HCT116 (cell line): ENCODE results near the gene SUSD6. TPM values are rescaled to one million over a fixed set of nuclear protein-coding genes. Genes with fewer than 3 reads are reported as not detected.

Experiments used
- ATAC-seq: fragments of 200-7000 bp; cut with Tn5 transposase; 2 replicates; pipeline ENCODE4 v1.9.1; 2020; ENCODE audit warnings: mild to moderate bottlenecking, moderate library complexity
- BruUV-seq: library from RNA; stranded (reverse); fragments of 400-500 nt; replicated peaks from 2 replicates; lab custom pipeline; 2021; lab: Mats Ljungman, UMichigan
- CTCF ChIA-PET: fragments of 300-600 bp; sonication (Branson Sonifier 250); formaldehyde crosslinking; loops from one replicate; lab custom pipeline; 2021; ENCODE audit warnings: antibody characterized with exemption; lab: Charles Lee
- POLR2A ChIA-PET: fragments of 300-600, 350-600 bp; sonication (Branson Sonifier 250); formaldehyde crosslinking; loops from one replicate; lab custom pipeline; 2021; ENCODE audit warnings: antibody characterized with exemption; lab: Charles Lee
- RAD21 ChIA-PET, 2 experiments: fragments of 300-600 bp; sonication (Branson Sonifier 250); formaldehyde crosslinking; loops; one replicate each; lab custom pipeline; 2023; ENCODE audit warnings: low total read pairs in 2 of 2; ENCODE audit not compliant: uncharacterized antibody in 2 of 2, unreplicated experiment in 2 of 2, low non-redundant PET in 1 of 2; lab: Charles Lee
- DNase-seq: peaks from one replicate; pipeline ENCODE4 v3.0.0-alpha.2; 2010; ENCODE audit warnings: low read depth, low spot score
- H2AFZ ChIP-seq: fragments of 200-600 bp; shearing (Covaris generic), sonication (generic); 2 replicates; pipeline ENCODE4 v1.6.1; 2017; ENCODE audit warnings: low read depth, mixed run types, mixed read lengths, antibody characterized with exemption, low read length; ENCODE audit not compliant: poor library complexity, severe bottlenecking
- H3K27ac ChIP-seq: 2 replicates; pipeline ENCODE4 v1.5.1; 2012; ENCODE audit warnings: low read depth, low read length
- H3K27me3 ChIP-seq: fragments of 200-600 bp; sonication (generic); 2 replicates; pipeline ENCODE4 v1.6.1; 2016; ENCODE audit warnings: mixed run types, low read length, mixed read lengths; ENCODE audit not compliant: insufficient read depth
- H3K36me3 ChIP-seq, 2 experiments: fragments of 200-500 bp in 1 of 2; fragments of 200-600 bp in 1 of 2; sonication (Bioruptor generic) in 1 of 2; sonication (generic) in 1 of 2; 2 replicates each; pipeline versions ENCODE4 v1.5.1 to v1.6.1; 2014 to 2016; ENCODE audit warnings: low read length in 2 of 2, inconsistent platforms in 1 of 2, mixed read lengths in 1 of 2, mixed run types in 1 of 2; ENCODE audit not compliant: insufficient read depth in 2 of 2, control insufficient read depth in 1 of 2
- H3K4me1 ChIP-seq, 2 experiments: fragments of 200-600 bp in 1 of 2; sonication (generic) in 1 of 2; 2 replicates each; pipeline versions ENCODE4 v1.5.1 to v1.6.1; 2012 to 2017; ENCODE audit warnings: low read length in 2 of 2, inconsistent platforms in 1 of 2, mild to moderate bottlenecking in 1 of 2, mixed read lengths in 1 of 2, mixed run types in 1 of 2, moderate library complexity in 1 of 2; ENCODE audit not compliant: insufficient read depth in 2 of 2, control insufficient read depth in 1 of 2
- H3K4me2 ChIP-seq: fragments of 200-600 bp; sonication (generic); 2 replicates; pipeline ENCODE4 v1.6.1; 2017; ENCODE audit warnings: mixed run types, low read length, mixed read lengths
- H3K4me3 ChIP-seq, 2 experiments: fragments of 200-600 bp in 1 of 2; sonication (generic) in 1 of 2; replicated peaks in 1 of 2; 2 replicates each; pipeline ENCODE4 v1.5.1; 2011 to 2016; ENCODE audit warnings: low read length in 2 of 2, control low read depth in 1 of 2, low read depth in 1 of 2, mild to moderate bottlenecking in 1 of 2, mixed read lengths in 1 of 2, mixed run types in 1 of 2
- H3K79me2 ChIP-seq: fragments of 200-600 bp; sonication (generic); 2 replicates; pipeline ENCODE4 v1.6.1; 2017; ENCODE audit warnings: mild to moderate bottlenecking, mixed run types, low read length, moderate library complexity, mixed read lengths; ENCODE audit not compliant: insufficient read depth
- H3K9ac ChIP-seq: fragments of 200-600 bp; sonication (generic); 2 replicates; pipeline ENCODE4 v1.6.1; 2016; ENCODE audit warnings: low read length, mixed read lengths
- H3K9me2 ChIP-seq: fragments of 200-600 bp; sonication (generic), shearing (Covaris generic); 2 replicates; pipeline ENCODE4 v1.6.1; 2017; ENCODE audit warnings: mixed run types, mild to moderate bottlenecking, moderate library complexity; ENCODE audit not compliant: insufficient read depth
- H3K9me3 ChIP-seq, 2 experiments: fragments of 200-500 bp in 1 of 2; fragments of 200-600 bp in 1 of 2; sonication (Bioruptor generic) in 1 of 2; sonication (generic) in 1 of 2; 2 replicates each; pipeline ENCODE4 v1.6.1; 2014 to 2017; ENCODE audit warnings: low read length in 2 of 2, mixed read lengths in 2 of 2, inconsistent platforms in 1 of 2, low read depth in 1 of 2, mild to moderate bottlenecking in 1 of 2, mixed run types in 1 of 2, moderate library complexity in 1 of 2; ENCODE audit not compliant: control insufficient read depth in 1 of 2, insufficient read depth in 1 of 2
- H4K20me1 ChIP-seq: fragments of 200-600 bp; sonication (generic), shearing (Covaris generic); 2 replicates; pipeline ENCODE4 v1.6.1; 2017; ENCODE audit warnings: mixed run types, mild to moderate bottlenecking, moderate library complexity; ENCODE audit not compliant: insufficient read depth
- CBX3 ChIP-seq: IDR thresholded peaks from 2 replicates; pipeline ENCODE4 v1.6.1; 2012; ENCODE audit warnings: low read depth
- EGR1 ChIP-seq: IDR thresholded peaks from 2 replicates; pipeline ENCODE4 v1.6.1; 2012; ENCODE audit warnings: low read depth
- ELF1 ChIP-seq: IDR thresholded peaks from 2 replicates; pipeline ENCODE4 v1.6.1; 2012; ENCODE audit warnings: low read depth, borderline replicate concordance
- FOSL1 ChIP-seq: IDR thresholded peaks from 2 replicates; pipeline ENCODE4 v1.6.1; 2012; ENCODE audit warnings: low read depth
- JUND ChIP-seq: IDR thresholded peaks from 2 replicates; pipeline ENCODE4 v1.6.1; 2012
- POLR2A ChIP-seq: IDR thresholded peaks from 2 replicates; pipeline ENCODE4 v1.7.0; 2011; ENCODE audit warnings: borderline replicate concordance; ENCODE audit not compliant: insufficient read depth, insufficient read length; ENCODE audit errors: extremely low read depth
- REST ChIP-seq: IDR thresholded peaks from 2 replicates; pipeline ENCODE4 v1.6.1; 2012; ENCODE audit warnings: low read depth
- SP1 ChIP-seq: IDR thresholded peaks from 2 replicates; pipeline ENCODE4 v1.6.1; 2012; ENCODE audit warnings: low read depth
- SRF ChIP-seq: IDR thresholded peaks from 2 replicates; pipeline ENCODE4 v1.6.1; 2012; ENCODE audit warnings: low read depth
- YY1 ChIP-seq: IDR thresholded peaks from 2 replicates; pipeline ENCODE4 v1.6.1; 2011; ENCODE audit warnings: low read length, low read depth, moderate library complexity, mild to moderate bottlenecking; ENCODE audit not compliant: insufficient replicate concordance; ENCODE audit errors: extremely low read depth
- ZFX ChIP-seq: fragments of 450-650 bp; IDR thresholded peaks from 2 replicates; pipeline ENCODE4 v1.6.1; 2017
- intact Hi-C: fragments of 100-400 bp; cut with micrococcal nuclease; formaldehyde crosslinking; loops from 2 replicates; pipeline ENCODE4 v1.10.0; 2022
- total RNA-seq: library from RNA; stranded (reverse); gene quantifications from one replicate; pipeline ENCODE4 v1.2.1, GENCODE V29; 2021; ENCODE audit not compliant: unreplicated experiment
- TF ChIP-seq, protein P1 (sequence below): IDR thresholded peaks from 2 replicates; pipeline ENCODE4 v1.6.1; 2011; ENCODE audit warnings: mild to moderate bottlenecking, low read length, moderate library complexity; ENCODE audit not compliant: insufficient replicate concordance; ENCODE audit errors: extremely low read depth
- TF ChIP-seq, protein P2 (sequence below), 3 experiments: fragments of 200-600 bp in 1 of 3; sonication (generic) in 1 of 3; IDR thresholded peaks in 2 of 3; conservative IDR thresholded peaks in 1 of 3; 2 replicates each; pipeline ENCODE4 v1.5.1; 2012 to 2017; ENCODE audit warnings: low read depth in 2 of 3, low read length in 2 of 3, antibody characterized with exemption in 1 of 3, borderline replicate concordance in 1 of 3, control low read depth in 1 of 3, mild to moderate bottlenecking in 1 of 3, mixed read lengths in 1 of 3, mixed run types in 1 of 3, moderate library complexity in 1 of 3; ENCODE audit not compliant: insufficient read depth in 1 of 3
- TF ChIP-seq, protein P3 (sequence below): IDR thresholded peaks from 2 replicates; pipeline ENCODE4 v1.6.1; 2012

SUSD6 gene
- total RNA-seq, 1 experiment from 2014 or later, result 6.4 TPM

- Histone ChIP-seq H3K9ac (no peak overlapping the region), H3K27ac (no peak overlapping the region), H3K27me3 (no peaks in the 10 kb centered on the region), H3K79me2 (no peaks in the 10 kb centered on the region), H3K4me3 (no peak overlapping the region), H3K4me2 (no peak overlapping the region), H2AFZ (peak overlapping the region; percentile 12), H3K9me2 (no peaks in the 10 kb centered on the region), H4K20me1 (no peaks in the 10 kb centered on the region), H3K9me3 (no peaks in the 10 kb centered on the region), H3K36me3 (no peaks in the 10 kb centered on the region), H3K4me1 (peaks cover 0 to 2% of the 10 kb centered on the region in 2 experiments; a peak in 1 of 4 replicates)
- intact Hi-C loops, result no loop called here
- ChIA-PET POLR2A (no interaction called here), CTCF (interaction anchor here (0.9 to 2.8 kb wide), 6 partner anchors 9 to 151 kb away, joined by 3 to 10 read pairs (median 5); no protein-coding TSS in a partner anchor), RAD21 (interaction anchor here in 1 of 2 experiments (1.7 kb wide), 1 partner anchor 148 kb away, joined by 4 read pairs; no protein-coding TSS in a partner anchor)
- no peak for DNase-seq
- TF ChIP-seq, protein P1, sequence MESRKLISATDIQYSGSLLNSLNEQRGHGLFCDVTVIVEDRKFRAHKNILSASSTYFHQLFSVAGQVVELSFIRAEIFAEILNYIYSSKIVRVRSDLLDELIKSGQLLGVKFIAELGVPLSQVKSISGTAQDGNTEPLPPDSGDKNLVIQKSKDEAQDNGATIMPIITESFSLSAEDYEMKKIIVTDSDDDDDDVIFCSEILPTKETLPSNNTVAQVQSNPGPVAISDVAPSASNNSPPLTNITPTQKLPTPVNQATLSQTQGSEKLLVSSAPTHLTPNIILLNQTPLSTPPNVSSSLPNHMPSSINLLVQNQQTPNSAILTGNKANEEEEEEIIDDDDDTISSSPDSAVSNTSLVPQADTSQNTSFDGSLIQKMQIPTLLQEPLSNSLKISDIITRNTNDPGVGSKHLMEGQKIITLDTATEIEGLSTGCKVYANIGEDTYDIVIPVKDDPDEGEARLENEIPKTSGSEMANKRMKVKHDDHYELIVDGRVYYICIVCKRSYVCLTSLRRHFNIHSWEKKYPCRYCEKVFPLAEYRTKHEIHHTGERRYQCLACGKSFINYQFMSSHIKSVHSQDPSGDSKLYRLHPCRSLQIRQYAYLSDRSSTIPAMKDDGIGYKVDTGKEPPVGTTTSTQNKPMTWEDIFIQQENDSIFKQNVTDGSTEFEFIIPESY, result no peak
- TF ChIP-seq FOSL1 (no peak), CBX3 (no peak), JUND (no peak), ZFX (no peak), REST (no peak), EGR1 (no peak), POLR2A (no peak), SP1 (no peak), ELF1 (no peak), YY1 (no peak), SRF (no peak)
- TF ChIP-seq, protein P2, sequence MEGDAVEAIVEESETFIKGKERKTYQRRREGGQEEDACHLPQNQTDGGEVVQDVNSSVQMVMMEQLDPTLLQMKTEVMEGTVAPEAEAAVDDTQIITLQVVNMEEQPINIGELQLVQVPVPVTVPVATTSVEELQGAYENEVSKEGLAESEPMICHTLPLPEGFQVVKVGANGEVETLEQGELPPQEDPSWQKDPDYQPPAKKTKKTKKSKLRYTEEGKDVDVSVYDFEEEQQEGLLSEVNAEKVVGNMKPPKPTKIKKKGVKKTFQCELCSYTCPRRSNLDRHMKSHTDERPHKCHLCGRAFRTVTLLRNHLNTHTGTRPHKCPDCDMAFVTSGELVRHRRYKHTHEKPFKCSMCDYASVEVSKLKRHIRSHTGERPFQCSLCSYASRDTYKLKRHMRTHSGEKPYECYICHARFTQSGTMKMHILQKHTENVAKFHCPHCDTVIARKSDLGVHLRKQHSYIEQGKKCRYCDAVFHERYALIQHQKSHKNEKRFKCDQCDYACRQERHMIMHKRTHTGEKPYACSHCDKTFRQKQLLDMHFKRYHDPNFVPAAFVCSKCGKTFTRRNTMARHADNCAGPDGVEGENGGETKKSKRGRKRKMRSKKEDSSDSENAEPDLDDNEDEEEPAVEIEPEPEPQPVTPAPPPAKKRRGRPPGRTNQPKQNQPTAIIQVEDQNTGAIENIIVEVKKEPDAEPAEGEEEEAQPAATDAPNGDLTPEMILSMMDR (IDR thresholded peaks at IDR 0.05 in 2 of 3, conservative IDR thresholded peaks at IDR 0.05 in 1 of 3; ENCODE audit: borderline replicate concordance in 1 of 3, insufficient read depth in 1 of 3, low read depth in 2 of 3, low read length in 2 of 3), result no peak
- TF ChIP-seq, protein P3, sequence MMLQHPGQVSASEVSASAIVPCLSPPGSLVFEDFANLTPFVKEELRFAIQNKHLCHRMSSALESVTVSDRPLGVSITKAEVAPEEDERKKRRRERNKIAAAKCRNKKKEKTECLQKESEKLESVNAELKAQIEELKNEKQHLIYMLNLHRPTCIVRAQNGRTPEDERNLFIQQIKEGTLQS, result no peak
- no TSS peak for BruUV-seq
- ATAC-seq, result no peak
These were observed 31.9 kb upstream of the SUSD6 start for GRCh38 chr14:69579476-69579875.
